GM19452 (cell line): ENCODE measurements around the gene SIAH2.
A peak's percentile ranks its signal among the peaks of the same experiment; 100 is the strongest.

Experiments used
- ATAC-seq: cut with Tn5 transposase; IDR thresholded peaks from one replicate; pipeline ENCODE4 v1.9.1; 2021; ENCODE audit not compliant: unreplicated experiment

SIAH2 gene

GRCh38 chr3:150749255-150749654, 13.7 kb downstream of the SIAH2 start:
- ATAC-seq = no peak

GRCh38 chr3:150748684-150749047, 14.3 kb downstream of the SIAH2 start:
- ATAC-seq = no peak

- no peak for ATAC-seq
Measured at GRCh38 chr3:150747886-150748683, 14.9 kb downstream of the SIAH2 start.

- no peak for ATAC-seq
Measured at GRCh38 chr3:150746791-150747590, 16.0 kb downstream of the SIAH2 start.

GRCh38 chr3:150745832-150746231, 17.1 kb downstream of the SIAH2 start:
- ATAC-seq = no peak

GRCh38 chr3:150744919-150745211, 18.1 kb downstream of the SIAH2 start:
- ATAC-seq = no peak

GRCh38 chr3:150744041-150744918, 18.7 kb downstream of the SIAH2 start:
- no peak for ATAC-seq

GRCh38 chr3:150743508-150743907, 19.5 kb downstream of the SIAH2 start:
- no peak for ATAC-seq

- no peak for ATAC-seq
Measured at GRCh38 chr3:150742679-150743078, 20.3 kb downstream of the SIAH2 start.

- ATAC-seq = no peak
Measured at GRCh38 chr3:150742141-150742523, 20.8 kb downstream of the SIAH2 start.

- no peak for ATAC-seq
Measured at GRCh38 chr3:150741497-150742140, 21.4 kb downstream of the SIAH2 start.

GRCh38 chr3:150740733-150741496, 22.1 kb downstream of the SIAH2 start:
- no peak for ATAC-seq

GRCh38 chr3:150739877-150740645, 22.9 kb downstream of the SIAH2 start:
- no peak for ATAC-seq

GRCh38 chr3:150739200-150739863, 23.6 kb downstream of the SIAH2 start:
- ATAC-seq = no peak

- no peak for ATAC-seq
Measured at GRCh38 chr3:150738688-150739087, 24.3 kb downstream of the SIAH2 start.

- peak; percentile 52 for ATAC-seq
Measured at GRCh38 chr3:150737874-150738679, 24.9 kb downstream of the SIAH2 start.

- ATAC-seq = no peak
Measured at GRCh38 chr3:150736903-150737832, 25.8 kb downstream of the SIAH2 start.
